CD14-positive monocyte (primary cell): ENCODE measurements around the gene TOMM20. TPM values are rescaled to one million over a fixed set of nuclear protein-coding genes. Genes with fewer than 3 reads are reported as not detected.
A peak's percentile ranks its signal among the peaks of the same experiment; 100 is the strongest.

ENCODE experiments used
- DNase-seq, 3 donors: peaks; one replicate each; pipeline ENCODE4 v3.0.0-alpha.2; 2011 to 2022
- H2AFZ ChIP-seq: 2 replicates; pipeline ENCODE4 v1.6.0; 2012; ENCODE audit warnings: mild to moderate bottlenecking, low read depth, low read length, inconsistent platforms; ENCODE audit not compliant: insufficient read depth, poor library complexity, severe bottlenecking
- H3K27ac ChIP-seq, 2 donors: 1 replicate in 1 of 2; 2 replicates in 1 of 2; pipeline ENCODE4 v1.5.1; 2012 to 2013; ENCODE audit warnings: low read length in 2 of 2, control low read depth in 1 of 2, inconsistent platforms in 1 of 2, low read depth in 1 of 2, mild to moderate bottlenecking in 1 of 2
- H3K27me3 ChIP-seq, 2 donors: one replicate each; pipeline versions ENCODE4 v1.6.0 to v1.6.1; 2011 to 2013; ENCODE audit warnings: low read length in 2 of 2; ENCODE audit not compliant: control insufficient read depth in 2 of 2, insufficient read depth in 2 of 2
- H3K36me3 ChIP-seq, 2 donors: replicated peaks in 1 of 2; 1 replicate in 1 of 2; 2 replicates in 1 of 2; pipeline versions ENCODE4 v1.5.1 to v1.6.1; 2012 to 2013; ENCODE audit warnings: low read length in 2 of 2, control low read depth in 1 of 2, inconsistent platforms in 1 of 2, mild to moderate bottlenecking in 1 of 2; ENCODE audit not compliant: insufficient read depth in 2 of 2, control insufficient read depth in 1 of 2
- H3K4me1 ChIP-seq, 2 donors: 1 replicate in 1 of 2; 2 replicates in 1 of 2; pipeline versions ENCODE4 v1.5.1 to v1.6.1; 2012 to 2013; ENCODE audit warnings: low read length in 2 of 2, control low read depth in 1 of 2, inconsistent platforms in 1 of 2, mild to moderate bottlenecking in 1 of 2, moderate library complexity in 1 of 2; ENCODE audit not compliant: insufficient read depth in 2 of 2, control insufficient read depth in 1 of 2
- H3K4me2 ChIP-seq: replicated peaks from 2 replicates; pipeline ENCODE3; 2012; ENCODE audit warnings: low read length, moderate library complexity, mild to moderate bottlenecking; ENCODE audit not compliant: poor library complexity, severe bottlenecking; ENCODE audit errors: extremely low read depth
- H3K4me3 ChIP-seq, 3 experiments: fragments of 200-600 bp in 1 of 3; sonication (generic) in 1 of 3; replicated peaks in 1 of 3; 1 replicate in 2 of 3; 2 replicates in 1 of 3; pipeline ENCODE4 v1.5.1; 2011 to 2013; ENCODE audit warnings: low read length in 3 of 3, mild to moderate bottlenecking in 3 of 3, control low read depth in 2 of 3, low read depth in 2 of 3, inconsistent platforms in 1 of 3, moderate library complexity in 1 of 3
- H3K79me2 ChIP-seq: 2 replicates; pipeline ENCODE4 v1.6.0; 2012; ENCODE audit warnings: mild to moderate bottlenecking, control low read depth, inconsistent platforms, low read length, moderate library complexity; ENCODE audit not compliant: insufficient read depth
- H3K9ac ChIP-seq: 2 replicates; pipeline ENCODE4 v1.6.0; 2017; ENCODE audit warnings: low read length, mild to moderate bottlenecking; ENCODE audit not compliant: insufficient read depth, poor library complexity, severe bottlenecking
- H3K9me3 ChIP-seq, 2 donors: replicated peaks in 1 of 2; 1 replicate in 1 of 2; 2 replicates in 1 of 2; pipeline versions ENCODE4 v1.5.1 to v1.6.1; 2012 to 2013; ENCODE audit warnings: low read length in 2 of 2, control low read depth in 1 of 2; ENCODE audit not compliant: control insufficient read depth in 1 of 2, insufficient read depth in 1 of 2
- H4K20me1 ChIP-seq: 2 replicates; pipeline ENCODE4 v1.6.0; 2012; ENCODE audit warnings: mild to moderate bottlenecking, low read length, control low read depth, moderate library complexity; ENCODE audit not compliant: insufficient read depth
- H3K27ac Mint-ChIP-seq, 7 donors: one replicate each; pipeline ENCODE4 v1.8.0; 2020; ENCODE audit warnings: mild to moderate bottlenecking in 7 of 7, mixed read lengths in 7 of 7, moderate library complexity in 6 of 7, inconsistent platforms in 2 of 7
- H3K27me3 Mint-ChIP-seq, 3 donors: one replicate each; pipeline ENCODE4 v1.8.0; 2021 to 2022; ENCODE audit warnings: low read depth in 3 of 3, mild to moderate bottlenecking in 3 of 3, mixed read lengths in 3 of 3, moderate library complexity in 3 of 3, inconsistent platforms in 1 of 3
- H3K36me3 Mint-ChIP-seq, 2 donors: one replicate each; pipeline ENCODE4 v1.8.0; 2020; ENCODE audit warnings: mixed read lengths in 2 of 2, inconsistent platforms in 1 of 2, mild to moderate bottlenecking in 1 of 2
- H3K4me1 Mint-ChIP-seq: one replicate; pipeline ENCODE4 v1.8.0; 2020; ENCODE audit warnings: mild to moderate bottlenecking, mixed read lengths
- H3K4me3 Mint-ChIP-seq, 2 donors: one replicate each; pipeline ENCODE4 v1.8.0; 2020; ENCODE audit warnings: mild to moderate bottlenecking in 2 of 2, mixed read lengths in 2 of 2, moderate library complexity in 1 of 2
- H3K9me3 Mint-ChIP-seq, 7 donors: one replicate each; pipeline ENCODE4 v1.8.0; 2020 to 2022; ENCODE audit warnings: mixed read lengths in 7 of 7, mild to moderate bottlenecking in 6 of 7, moderate library complexity in 6 of 7, inconsistent platforms in 2 of 7
- CTCF ChIP-seq: fragments of 200-600 bp; IDR thresholded peaks from one replicate; pipeline ENCODE4 v1.8.0; 2022; ENCODE audit warnings: antibody characterized with exemption, mild to moderate bottlenecking
- WGBS: methylation state at CpG from one replicate; pipeline ENCODE4 v1.1.5; 2013; ENCODE audit warnings: missing lambda C conversion rate; ENCODE audit not compliant: insufficient coverage; 5-methylcytosine and 5-hydroxymethylcytosine counted together
- intact Hi-C, 2 donors: fragments of 100-400 bp; cut with micrococcal nuclease; formaldehyde crosslinking; loops; one replicate each; pipeline versions ENCODE4 v1.15.0 to v1.15.1; 2023
- polyA plus RNA-seq, 3 donors: library from polyadenylated mRNA; depleted of rRNA in 1 of 3; unstranded in 2 of 3; stranded (reverse) in 1 of 3; fragments of 300-500 nt in 2 of 3; fragments of >200 nt in 1 of 3; fragmentation: Illumina TruSeq in 2 of 3; gene quantifications; 1 replicate in 2 of 3; 2 replicates in 1 of 3; pipeline ENCODE4 v1.2.3, GENCODE V29; 2012 to 2021

The TOMM20 gene
- polyA plus RNA-seq, 3 donors = 26.5 to 34.8 (median 31.5) TPM

- Histone ChIP-seq H3K9ac (no peak overlapping the region), H3K4me2 (no peak overlapping the region), H3K79me2 (peaks cover 4% of the 10 kb centered on the region), H3K9me3 (no peaks in the 10 kb centered on the region), H3K27me3 (no peaks in the 10 kb centered on the region), H4K20me1 (no peaks in the 10 kb centered on the region), H3K27ac (peak overlapping the region; percentile 44 to 80), H3K4me1 (peaks cover 73 to 96% of the 10 kb centered on the region in 2 donors), H2AFZ (no peak overlapping the region), H3K36me3 (no peaks in the 10 kb centered on the region), H3K4me3 (no peak overlapping the region)
- no peak overlapping the region for H3K4me3 Mint-ChIP-seq
- peaks cover 0 to 2% (median 0%) of the 10 kb centered on the region in 7 donors for H3K9me3 Mint-ChIP-seq
- peak overlapping the region in 1 of 7 donors; percentile 93 for H3K27ac Mint-ChIP-seq
- 70% methylated on average over 12 of the region's 15 CpGs for WGBS
- no peak for TF ChIP-seq CTCF
- H3K27me3 Mint-ChIP-seq = peaks cover 0 to 2% (median 0%) of the 10 kb centered on the region in 3 donors
- peak; percentile 86 to 93 (median 89) for DNase-seq
- intact Hi-C loops = loop anchor here in 1 of 2 donors (5.0 to 10.0 kb wide), 3 partner anchors 211 to 466 kb away; partner anchors contain the start of gene IRF2BP2
- peaks cover 5 to 24% of the 10 kb centered on the region in 2 donors for H3K36me3 Mint-ChIP-seq
- H3K4me1 Mint-ChIP-seq = peaks cover 36% of the 10 kb centered on the region
These were observed 50.8 kb downstream of the TOMM20 start for GRCh38 chr1:235077571-235078479.

GRCh38 chr1:235077163-235077540 is 51.5 kb downstream of the TOMM20 start:
- peaks cover 67 to 91% of the 10 kb centered on the region in 2 donors for H3K4me1 ChIP-seq
- H3K36me3 ChIP-seq = no peaks in the 10 kb centered on the region
- H3K27ac ChIP-seq = peak overlapping the region; percentile 44 to 80
- no peak overlapping the region for H3K4me3 ChIP-seq
- peaks cover 0 to 2% (median 0%) of the 10 kb centered on the region in 3 donors for H3K27me3 Mint-ChIP-seq
- H3K4me2 ChIP-seq = no peak overlapping the region
- H3K4me3 Mint-ChIP-seq = no peak overlapping the region
- no peaks in the 10 kb centered on the region for H4K20me1 ChIP-seq
- no peak overlapping the region for H2AFZ ChIP-seq
- H3K9ac ChIP-seq = no peak overlapping the region
- no peak for TF ChIP-seq CTCF
- H3K36me3 Mint-ChIP-seq = peaks cover 5 to 24% of the 10 kb centered on the region in 2 donors
- peak overlapping the region in 3 of 7 donors; percentile 28 to 93 (median 30) for H3K27ac Mint-ChIP-seq
- no peaks in the 10 kb centered on the region for H3K27me3 ChIP-seq
- no peaks in the 10 kb centered on the region for H3K9me3 ChIP-seq
- peaks cover 35% of the 10 kb centered on the region for H3K4me1 Mint-ChIP-seq
- peaks cover 2% of the 10 kb centered on the region for H3K79me2 ChIP-seq
- DNase-seq = no peak
- H3K9me3 Mint-ChIP-seq = peaks cover 0 to 2% (median 0%) of the 10 kb centered on the region in 7 donors
- WGBS = 100% methylated on average over 1 of the region's 1 CpG
- intact Hi-C loops = loop anchor here in 1 of 2 donors (5.0 to 10.0 kb wide), 3 partner anchors 210 to 465 kb away; partner anchors contain the start of gene IRF2BP2
